Right lobe of liver (tissue), 4 donors: ENCODE measurements around the gene GGCX.

Source experiments
- POLR2A ChIP-seq: fragments of 450-650 bp; IDR thresholded peaks from one replicate; pipeline ENCODE4 v1.6.1; 2017; ENCODE audit warnings: antibody characterized with exemption, mild to moderate bottlenecking
- TF ChIP-seq, protein P1 (sequence below), 4 donors: fragments of 200-600 bp in 3 of 4; fragments of 450-650 bp in 1 of 4; IDR thresholded peaks; one replicate each; pipeline versions ENCODE4 v1.5.1 to v1.8.0; 2016 to 2022; ENCODE audit warnings: antibody characterized with exemption in 4 of 4, mild to moderate bottlenecking in 2 of 4
- donor health status: DM: no; HTN: no; CAD: no.
- donor health status: DM: no; HTN: no; CAD: no.
- donor health status: DM: no; HTN: yes; CAD: no.

GRCh38 chr2:85523903-85524335, 37.4 kb downstream of the GGCX start:
- TF ChIP-seq, protein P1, sequence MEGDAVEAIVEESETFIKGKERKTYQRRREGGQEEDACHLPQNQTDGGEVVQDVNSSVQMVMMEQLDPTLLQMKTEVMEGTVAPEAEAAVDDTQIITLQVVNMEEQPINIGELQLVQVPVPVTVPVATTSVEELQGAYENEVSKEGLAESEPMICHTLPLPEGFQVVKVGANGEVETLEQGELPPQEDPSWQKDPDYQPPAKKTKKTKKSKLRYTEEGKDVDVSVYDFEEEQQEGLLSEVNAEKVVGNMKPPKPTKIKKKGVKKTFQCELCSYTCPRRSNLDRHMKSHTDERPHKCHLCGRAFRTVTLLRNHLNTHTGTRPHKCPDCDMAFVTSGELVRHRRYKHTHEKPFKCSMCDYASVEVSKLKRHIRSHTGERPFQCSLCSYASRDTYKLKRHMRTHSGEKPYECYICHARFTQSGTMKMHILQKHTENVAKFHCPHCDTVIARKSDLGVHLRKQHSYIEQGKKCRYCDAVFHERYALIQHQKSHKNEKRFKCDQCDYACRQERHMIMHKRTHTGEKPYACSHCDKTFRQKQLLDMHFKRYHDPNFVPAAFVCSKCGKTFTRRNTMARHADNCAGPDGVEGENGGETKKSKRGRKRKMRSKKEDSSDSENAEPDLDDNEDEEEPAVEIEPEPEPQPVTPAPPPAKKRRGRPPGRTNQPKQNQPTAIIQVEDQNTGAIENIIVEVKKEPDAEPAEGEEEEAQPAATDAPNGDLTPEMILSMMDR (IDR thresholded peaks at IDR 0.05) = no peak
- TF ChIP-seq POLR2A = no peak
